GM12878 (cell line): ENCODE results near the gene BFSP1. TPM values are rescaled to one million over a fixed set of nuclear protein-coding genes. Genes with fewer than 3 reads are reported as not detected.

Experiments used
- ATAC-seq: fragments of 200-7000 bp; cut with Tn5 transposase; 3 replicates; pipeline ENCODE4 v1.9.1; 2020; ENCODE audit warnings: mild to moderate bottlenecking, moderate library complexity
- BruUV-seq: library from RNA; stranded (reverse); fragments of 400-500 nt; replicated peaks from 2 replicates; lab custom pipeline; 2021; lab: Mats Ljungman, UMichigan
- CTCF ChIA-PET: fragments of 300-600 bp; sonication (Branson Sonifier 250); formaldehyde crosslinking; extraction: SDS; loops from one replicate; lab custom pipeline; 2021; ENCODE audit warnings: inconsistent platforms; lab: Yijun Ruan, JAX
- POLR2A ChIA-PET: fragments of 350-600 bp; formaldehyde crosslinking; extraction: SDS; loops from one replicate; lab custom pipeline; 2021; ENCODE audit warnings: inconsistent platforms; lab: Charles Lee
- RAD21 ChIA-PET: fragments of 300-600 bp; sonication (Branson Sonifier 250); formaldehyde crosslinking; loops from one replicate; lab custom pipeline; 2023; ENCODE audit warnings: antibody characterized with exemption; ENCODE audit not compliant: unreplicated experiment; lab: Charles Lee
- SMC1A ChIA-PET: fragments of 300-600 bp; sonication (Branson Sonifier 250); formaldehyde crosslinking; loops from one replicate; lab custom pipeline; 2023; ENCODE audit not compliant: unreplicated experiment, uncharacterized antibody; lab: Charles Lee
- DNase-seq: peaks from one replicate; pipeline ENCODE4 v3.0.0-alpha.2; 2011; ENCODE audit warnings: low read depth, low spot score
- FAIRE-seq: peaks from 3 replicates; lab custom pipeline; 2011; peaks lifted over from hg19 to GRCh38; lab: Jason Lieb, UNC
- H2AFZ ChIP-seq: 2 replicates; pipeline ENCODE4 v1.6.0; 2011; ENCODE audit warnings: low read depth, low read length, control low read depth; ENCODE audit not compliant: control insufficient read depth
- H3K27ac ChIP-seq: 2 replicates; pipeline ENCODE4 v1.5.1; 2011; ENCODE audit warnings: control low read depth; ENCODE audit not compliant: control insufficient read depth, insufficient read depth
- H3K27me3 ChIP-seq, 2 experiments: replicated peaks in 1 of 2; 2 replicates each; pipeline versions ENCODE4 v1.6.0 to v1.6.1; 2011; ENCODE audit warnings: low read length in 1 of 2; ENCODE audit not compliant: control insufficient read depth in 2 of 2, insufficient read depth in 2 of 2
- H3K36me3 ChIP-seq, 2 experiments: 2 replicates each; pipeline ENCODE4 v1.5.1; 2011; ENCODE audit warnings: low read length in 1 of 2; ENCODE audit not compliant: control insufficient read depth in 2 of 2, insufficient read depth in 2 of 2
- H3K4me1 ChIP-seq: 2 replicates; pipeline ENCODE4 v1.6.1; 2011; ENCODE audit warnings: mild to moderate bottlenecking, low read length, moderate library complexity, mixed read lengths; ENCODE audit not compliant: control insufficient read depth, insufficient read depth
- H3K4me2 ChIP-seq: 2 replicates; pipeline ENCODE4 v1.6.0; 2011; ENCODE audit warnings: control low read depth; ENCODE audit not compliant: control insufficient read depth, insufficient read depth
- H3K4me3 ChIP-seq: fragments of 200-600 bp; sonication (generic); 2 replicates; pipeline ENCODE4 v1.5.1; 2016
- H3K79me2 ChIP-seq: 2 replicates; pipeline ENCODE4 v1.6.0; 2011; ENCODE audit warnings: low read length; ENCODE audit not compliant: control insufficient read depth, insufficient read depth
- H3K9ac ChIP-seq: 2 replicates; pipeline ENCODE4 v1.8.0; 2011; ENCODE audit warnings: low read length, control low read depth, mixed read lengths; ENCODE audit not compliant: control insufficient read depth, insufficient read depth
- H3K9me3 ChIP-seq: replicated peaks from 3 replicates; pipeline ENCODE4 v1.5.1; 2011; ENCODE audit warnings: mild to moderate bottlenecking, low read length; ENCODE audit not compliant: control insufficient read depth, insufficient read depth
- H4K20me1 ChIP-seq: 2 replicates; pipeline ENCODE4 v1.6.0; 2011; ENCODE audit not compliant: control insufficient read depth, insufficient read depth
- ASH2L ChIP-seq: fragments of 300-600, 200-600 bp; sonication (generic); IDR thresholded peaks from 2 replicates; pipeline ENCODE4 v1.6.1; 2017; ENCODE audit warnings: low read depth, mild to moderate bottlenecking, borderline replicate concordance
- ATF7 ChIP-seq: fragments of 450-650 bp; IDR thresholded peaks from 2 replicates; pipeline ENCODE4 v1.6.1; 2016; ENCODE audit warnings: low read depth, mild to moderate bottlenecking
- CHD1 ChIP-seq: IDR thresholded peaks from 2 replicates; pipeline ENCODE4 v1.6.1; 2012; ENCODE audit warnings: low read depth, low read length, improper control_type of control experiment
- HCFC1 ChIP-seq: fragments of 150-350 bp; IDR thresholded peaks from 2 replicates; pipeline ENCODE4 v1.6.1; 2014; ENCODE audit warnings: low read length
- KLF5 ChIP-seq: fragments of 450-650 bp; IDR thresholded peaks from 2 replicates; pipeline ENCODE4 v1.6.1; 2014; ENCODE audit warnings: mild to moderate bottlenecking; ENCODE audit not compliant: partially characterized antibody
- MTA3 ChIP-seq: IDR thresholded peaks from 2 replicates; pipeline ENCODE4 v1.6.1; 2012; ENCODE audit warnings: low read length, inconsistent platforms, borderline replicate concordance
- NFXL1 ChIP-seq: fragments of 450-650 bp; IDR thresholded peaks from 2 replicates; pipeline ENCODE4 v1.6.1; 2017; ENCODE audit warnings: antibody characterized with exemption, mild to moderate bottlenecking, borderline replicate concordance
- NR2F1 ChIP-seq: fragments of 450-650 bp; conservative IDR thresholded peaks from 2 replicates; pipeline ENCODE4 v1.6.1; 2017; ENCODE audit warnings: mild to moderate bottlenecking
- PAX8 ChIP-seq: fragments of 450-650 bp; IDR thresholded peaks from 2 replicates; pipeline ENCODE4 v1.6.1; 2017; ENCODE audit warnings: mild to moderate bottlenecking, moderate library complexity
- PML ChIP-seq: IDR thresholded peaks from 2 replicates; pipeline ENCODE4 v1.6.1; 2012; ENCODE audit warnings: low read length, inconsistent platforms
- SIN3A ChIP-seq: IDR thresholded peaks from 2 replicates; pipeline ENCODE4 v1.6.1; 2012; ENCODE audit warnings: low read depth, low read length, improper control_type of control experiment
- YY1 ChIP-seq: IDR thresholded peaks from 2 replicates; pipeline ENCODE4 v1.6.1; 2011; ENCODE audit warnings: low read depth, mild to moderate bottlenecking, low read length
- ZNF207 ChIP-seq: fragments of 450-650 bp; IDR thresholded peaks from 2 replicates; pipeline ENCODE4 v1.6.1; 2014; ENCODE audit warnings: antibody characterized with exemption, mild to moderate bottlenecking, borderline replicate concordance
- whole genome bisulfite sequencing: methylation state at CpG from one replicate; pipeline ENCODE4 v1.1.6; 2016; ENCODE audit warnings: low lambda C conversion rate; ENCODE audit not compliant: insufficient replicate concordance, insufficient coverage; ENCODE audit errors: missing lambda C conversion rate; 5-methylcytosine and 5-hydroxymethylcytosine counted together
- in situ Hi-C: fragments of 300-500 bp; cut with MboI; formaldehyde crosslinking; loops from 9 replicates; pipeline ENCODE4 v1.14.3; 2018; ENCODE audit warnings: mixed read lengths
- intact Hi-C: fragments of 100-400 bp; cut with micrococcal nuclease; formaldehyde crosslinking; loops from one replicate; pipeline ENCODE4 v1.14.2; 2022; ENCODE audit not compliant: unreplicated experiment
- polyA plus RNA-seq, 11 experiments: library from polyadenylated mRNA; depleted of rRNA in 4 of 11; unstranded in 6 of 11; stranded (reverse) in 5 of 11; fragments of >200 nt; fragmentation: Nextera tagmentation in 4 of 11; fragmentation: Illumina TruSeq in 1 of 11; extraction: Ambion mirVana in 4 of 11; extraction: Trizol in 1 of 11; gene quantifications; 1 replicate in 1 of 11; 2 replicates in 10 of 11; pipeline versions ENCODE4 v1.2.1 to v1.2.3, GENCODE V29; 2011 to 2016; ENCODE audit warnings: inconsistent platforms in 2 of 11, missing spikeins in 2 of 11, low read depth in 1 of 11
- total RNA-seq, 4 experiments: library from RNA; depleted of rRNA in 3 of 4; stranded (reverse); fragments of >200 nt in 3 of 4; fragmentation: Illumina TruSeq in 1 of 4; extraction: Trizol in 1 of 4; gene quantifications; 2 replicates each; pipeline versions ENCODE4 v1.2.1 to v1.2.3, GENCODE V29; 2013 to 2021
- TF ChIP-seq, protein P1 (sequence below): fragments of 450-650 bp; IDR thresholded peaks from 2 replicates; pipeline ENCODE4 v1.6.1; 2018; ENCODE audit warnings: borderline replicate concordance, mild to moderate bottlenecking; ENCODE audit not compliant: partially characterized antibody
- TF ChIP-seq, protein P2 (sequence below): fragments of 450-650 bp; formaldehyde crosslinking; IDR thresholded peaks from 2 replicates; pipeline ENCODE4 v1.4.0; 2022; ENCODE audit warnings: mild to moderate bottlenecking, moderate library complexity
- TF ChIP-seq, protein P3 (sequence below): fragments of 450-650 bp; IDR thresholded peaks from 2 replicates; pipeline ENCODE4 v1.6.1; 2018; ENCODE audit warnings: mild to moderate bottlenecking, low read depth, moderate library complexity; ENCODE audit not compliant: partially characterized antibody

Gene BFSP1
- total and polyA plus RNA-seq, 10 of the 15 experiments (the other 5 are each of a cell fraction or from before 2014, with no cell fraction given): 0.06 to 0.22 (median 0.11) TPM; not detected in 3

DNA sequence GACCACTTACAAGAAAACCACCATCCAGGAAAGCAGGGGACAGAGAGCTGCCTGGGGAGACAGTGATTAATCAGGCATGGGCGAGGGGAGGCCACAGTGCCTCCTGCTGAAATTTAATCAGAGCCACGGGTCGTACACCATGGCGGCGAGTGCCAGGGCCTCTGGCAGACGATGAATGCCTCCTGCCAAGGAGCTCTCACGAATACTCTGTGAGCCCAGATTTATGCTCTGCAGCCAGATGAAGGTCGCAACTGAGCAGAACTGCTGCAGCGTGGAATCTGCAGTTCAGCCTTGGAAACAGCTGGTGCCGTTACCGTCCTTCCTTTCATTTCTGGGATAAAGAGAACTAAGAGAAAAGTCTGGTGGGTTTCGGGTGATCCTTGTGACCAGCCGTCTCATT is 85.6 kb downstream of the BFSP1 start (continued):
- TF ChIP-seq PAX8 (no peak), CHD1 (no peak)

DNA sequence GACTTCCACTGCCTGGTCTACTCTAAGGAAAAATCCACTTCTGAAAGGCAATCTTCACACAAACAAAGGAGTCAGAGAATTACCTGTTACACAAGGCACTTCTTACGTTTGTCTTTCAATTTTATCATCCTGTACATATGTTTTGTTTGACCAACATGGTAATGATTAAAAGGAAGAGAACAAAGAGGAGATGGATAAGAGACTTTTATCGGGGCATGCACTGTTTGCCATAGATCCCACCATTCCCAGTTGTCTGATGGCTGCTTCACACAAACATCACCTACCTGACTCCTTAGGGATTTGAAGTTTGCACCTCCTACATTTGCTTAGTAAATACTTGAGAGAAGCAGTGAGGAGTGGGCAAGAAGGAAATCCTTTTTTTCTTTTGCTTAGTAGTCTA is 87.1 kb downstream of the BFSP1 start:
- ChIA-PET CTCF (no interaction called here), RAD21 (no interaction called here), SMC1A (no interaction called here), POLR2A (no interaction called here)
- no peak overlapping the region for H2AFZ ChIP-seq
- H3K27me3 ChIP-seq: peaks cover 0 to 6% of the 10 kb centered on the region in 2 experiments; a peak in 2 of 4 replicates
- intact Hi-C loops: no loop called here
- H3K4me2 ChIP-seq: no peak overlapping the region
- H3K4me1 ChIP-seq: no peaks in the 10 kb centered on the region
- H3K79me2 ChIP-seq: no peaks in the 10 kb centered on the region
- no peak overlapping the region for H3K4me3 ChIP-seq
- no peak overlapping the region for H3K9ac ChIP-seq
- WGBS: 31% methylated on average over 2 of the region's 2 CpGs
- no peaks in the 10 kb centered on the region for H3K36me3 ChIP-seq
- FAIRE-seq: no peak
- no peak for DNase-seq
- no TSS peak for BruUV-seq
- no peak overlapping the region for H3K27ac ChIP-seq
- no peaks in the 10 kb centered on the region for H4K20me1 ChIP-seq
- no peak for ATAC-seq
- in situ Hi-C loops: no loop called here
- H3K9me3 ChIP-seq: no peaks in the 10 kb centered on the region
- TF ChIP-seq ASH2L (no peak), MTA3 (no peak), ATF7 (no peak), KLF5 (no peak), SIN3A (no peak), CHD1 (no peak), NR2F1 (no peak), HCFC1 (no peak), YY1 (no peak), NFXL1 (no peak), ZNF207 (no peak), PML (no peak)
- TF ChIP-seq, protein P1, sequence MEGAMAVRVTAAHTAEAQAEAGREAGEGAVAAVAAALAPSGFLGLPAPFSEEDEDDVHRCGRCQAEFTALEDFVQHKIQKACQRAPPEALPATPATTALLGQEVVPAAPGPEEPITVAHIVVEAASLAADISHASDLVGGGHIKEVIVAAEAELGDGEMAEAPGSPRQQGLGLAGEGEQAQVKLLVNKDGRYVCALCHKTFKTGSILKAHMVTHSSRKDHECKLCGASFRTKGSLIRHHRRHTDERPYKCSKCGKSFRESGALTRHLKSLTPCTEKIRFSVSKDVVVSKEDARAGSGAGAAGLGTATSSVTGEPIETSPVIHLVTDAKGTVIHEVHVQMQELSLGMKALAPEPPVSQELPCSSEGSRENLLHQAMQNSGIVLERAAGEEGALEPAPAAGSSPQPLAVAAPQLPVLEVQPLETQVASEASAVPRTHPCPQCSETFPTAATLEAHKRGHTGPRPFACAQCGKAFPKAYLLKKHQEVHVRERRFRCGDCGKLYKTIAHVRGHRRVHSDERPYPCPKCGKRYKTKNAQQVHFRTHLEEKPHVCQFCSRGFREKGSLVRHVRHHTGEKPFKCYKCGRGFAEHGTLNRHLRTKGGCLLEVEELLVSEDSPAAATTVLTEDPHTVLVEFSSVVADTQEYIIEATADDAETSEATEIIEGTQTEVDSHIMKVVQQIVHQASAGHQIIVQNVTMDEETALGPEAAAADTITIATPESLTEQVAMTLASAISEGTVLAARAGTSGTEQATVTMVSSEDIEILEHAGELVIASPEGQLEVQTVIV: no peak
- TF ChIP-seq, protein P2, sequence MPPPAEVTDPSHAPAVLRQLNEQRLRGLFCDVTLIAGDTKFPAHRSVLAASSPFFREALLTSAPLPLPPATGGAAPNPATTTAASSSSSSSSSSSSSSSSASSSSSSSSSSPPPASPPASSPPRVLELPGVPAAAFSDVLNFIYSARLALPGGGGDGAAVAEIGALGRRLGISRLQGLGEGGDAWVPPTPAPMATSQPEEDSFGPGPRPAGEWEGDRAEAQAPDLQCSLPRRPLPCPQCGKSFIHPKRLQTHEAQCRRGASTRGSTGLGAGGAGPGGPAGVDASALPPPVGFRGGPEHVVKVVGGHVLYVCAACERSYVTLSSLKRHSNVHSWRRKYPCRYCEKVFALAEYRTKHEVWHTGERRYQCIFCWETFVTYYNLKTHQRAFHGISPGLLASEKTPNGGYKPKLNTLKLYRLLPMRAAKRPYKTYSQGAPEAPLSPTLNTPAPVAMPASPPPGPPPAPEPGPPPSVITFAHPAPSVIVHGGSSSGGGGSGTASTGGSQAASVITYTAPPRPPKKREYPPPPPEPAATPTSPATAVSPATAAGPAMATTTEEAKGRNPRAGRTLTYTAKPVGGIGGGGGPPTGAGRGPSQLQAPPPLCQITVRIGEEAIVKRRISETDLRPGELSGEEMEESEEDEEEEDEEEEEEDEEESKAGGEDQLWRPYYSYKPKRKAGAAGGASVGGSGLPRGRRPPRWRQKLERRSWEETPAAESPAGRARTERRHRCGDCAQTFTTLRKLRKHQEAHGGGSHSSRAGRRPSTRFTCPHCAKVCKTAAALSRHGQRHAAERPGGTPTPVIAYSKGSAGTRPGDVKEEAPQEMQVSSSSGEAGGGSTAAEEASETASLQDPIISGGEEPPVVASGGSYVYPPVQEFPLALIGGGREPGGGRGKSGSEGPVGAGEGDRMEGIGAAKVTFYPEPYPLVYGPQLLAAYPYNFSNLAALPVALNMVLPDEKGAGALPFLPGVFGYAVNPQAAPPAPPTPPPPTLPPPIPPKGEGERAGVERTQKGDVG (CRISPR knock-in tag): no peak
- TF ChIP-seq, protein P3, sequence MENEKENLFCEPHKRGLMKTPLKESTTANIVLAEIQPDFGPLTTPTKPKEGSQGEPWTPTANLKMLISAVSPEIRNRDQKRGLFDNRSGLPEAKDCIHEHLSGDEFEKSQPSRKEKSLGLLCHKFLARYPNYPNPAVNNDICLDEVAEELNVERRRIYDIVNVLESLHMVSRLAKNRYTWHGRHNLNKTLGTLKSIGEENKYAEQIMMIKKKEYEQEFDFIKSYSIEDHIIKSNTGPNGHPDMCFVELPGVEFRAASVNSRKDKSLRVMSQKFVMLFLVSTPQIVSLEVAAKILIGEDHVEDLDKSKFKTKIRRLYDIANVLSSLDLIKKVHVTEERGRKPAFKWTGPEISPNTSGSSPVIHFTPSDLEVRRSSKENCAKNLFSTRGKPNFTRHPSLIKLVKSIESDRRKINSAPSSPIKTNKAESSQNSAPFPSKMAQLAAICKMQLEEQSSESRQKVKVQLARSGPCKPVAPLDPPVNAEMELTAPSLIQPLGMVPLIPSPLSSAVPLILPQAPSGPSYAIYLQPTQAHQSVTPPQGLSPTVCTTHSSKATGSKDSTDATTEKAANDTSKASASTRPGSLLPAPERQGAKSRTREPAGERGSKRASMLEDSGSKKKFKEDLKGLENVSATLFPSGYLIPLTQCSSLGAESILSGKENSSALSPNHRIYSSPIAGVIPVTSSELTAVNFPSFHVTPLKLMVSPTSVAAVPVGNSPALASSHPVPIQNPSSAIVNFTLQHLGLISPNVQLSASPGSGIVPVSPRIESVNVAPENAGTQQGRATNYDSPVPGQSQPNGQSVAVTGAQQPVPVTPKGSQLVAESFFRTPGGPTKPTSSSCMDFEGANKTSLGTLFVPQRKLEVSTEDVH: no peak
